Measurements from ENCODE around the gene FDX2.
A peak's percentile ranks its signal among the peaks of the same experiment; 100 is the strongest.

FDX2 gene

GRCh38 chr19:10299545-10300458 lies 16.0 kb downstream of the FDX2 start:
- no peak for DNase-seq

GRCh38 chr19:10295847-10296591 lies 19.8 kb downstream of the FDX2 start:
- no peak for DNase-seq

- no peak for DNase-seq
These were observed 20.4 kb downstream of the FDX2 start for GRCh38 chr19:10295305-10295846.

GRCh38 chr19:10294368-10294697 lies 21.5 kb downstream of the FDX2 start:
- no peak for DNase-seq

- no peak for DNase-seq
These were observed 22.0 kb downstream of the FDX2 start for GRCh38 chr19:10293637-10294367.

- DNase-seq, result no peak
These were observed 22.8 kb downstream of the FDX2 start for GRCh38 chr19:10292789-10293636.

GRCh38 chr19:10292206-10292788 lies 23.5 kb downstream of the FDX2 start:
- DNase-seq, result peak in 1 of 2 donors; percentile 26

GRCh38 chr19:10291554-10292205 lies 24.1 kb downstream of the FDX2 start:
- DNase-seq, result no peak

- DNase-seq, result no peak
These were observed 24.8 kb downstream of the FDX2 start for GRCh38 chr19:10290876-10291553.

- DNase-seq, result no peak
These were observed 25.4 kb downstream of the FDX2 start for GRCh38 chr19:10290357-10290875.

- no peak for DNase-seq
These were observed 25.9 kb downstream of the FDX2 start, which contains the start of gene ICAM5 for GRCh38 chr19:10289836-10290356. Gene ICAM5, plus strand, starts transcription at chr19:10289952. Its CDS starts 92 bp downstream, at chr19:10290044.

GRCh38 chr19:10289167-10289835 lies 26.5 kb downstream of the FDX2 start:
- DNase-seq, result peak in 1 of 2 donors; percentile 19

- DNase-seq, result no peak
These were observed 27.1 kb downstream of the FDX2 start for GRCh38 chr19:10288662-10289166.

- no peak for DNase-seq
These were observed 28.7 kb downstream of the FDX2 start, which contains the start of gene ICAM4 for GRCh38 chr19:10286803-10287737. Gene ICAM4, plus strand, starts transcription at chr19:10286955. Its CDS starts 58 bp downstream, at chr19:10287013.

- DNase-seq, result no peak
These were observed 30.4 kb downstream of the FDX2 start for GRCh38 chr19:10285393-10285792.

- DNase-seq, result no peak
These were observed 30.9 kb downstream of the FDX2 start for GRCh38 chr19:10284960-10285278.

GRCh38 chr19:10284065-10284959 lies 31.5 kb downstream of the FDX2 start:
- DNase-seq, result no peak
